HG02798 (cell line): ENCODE results near the gene CDK6.
"Not testable (repeated sequence)": the region's sequence is repeated elsewhere in the genome, so short reads cannot be mapped to it uniquely, and the experiment has no call there.

Source experiments
- ATAC-seq: cut with Tn5 transposase; IDR thresholded peaks from one replicate; pipeline ENCODE4 v1.9.1; 2021; ENCODE audit warnings: mild to moderate bottlenecking; ENCODE audit not compliant: unreplicated experiment, poor library complexity

CDK6 gene

DNA sequence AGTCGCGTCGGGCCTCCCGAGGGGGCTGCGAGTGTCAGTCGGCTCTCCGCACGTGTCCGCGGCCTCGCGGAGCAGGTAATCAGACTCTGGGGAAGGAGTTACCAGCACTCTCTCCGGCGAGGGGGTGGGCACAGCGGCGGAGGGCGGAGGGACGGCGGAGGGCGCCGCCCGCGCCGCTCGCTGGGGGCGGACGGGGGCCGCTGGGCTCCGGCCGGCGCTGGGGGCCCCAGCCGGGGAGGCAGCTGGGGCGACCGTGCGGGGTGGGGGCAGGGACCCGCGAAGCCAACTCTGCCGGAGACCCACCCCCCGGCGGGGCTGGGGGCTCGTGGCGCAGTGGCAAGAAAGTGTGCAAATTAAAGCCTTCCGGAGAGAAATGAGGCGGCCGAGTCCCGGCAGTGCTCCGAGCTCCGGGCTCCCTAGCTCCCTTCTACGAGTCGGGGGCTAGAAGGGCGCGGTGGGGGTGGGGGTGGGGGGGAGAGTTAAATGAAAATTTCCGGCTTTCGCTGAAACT lies at the start of gene CDK6:
CDK6 (minus strand) TSS at position 85 of the 511 bp plus-strand sequence. CDS start 3,250 bp downstream, outside the sequence.
- peak; percentile 49 for ATAC-seq

DNA sequence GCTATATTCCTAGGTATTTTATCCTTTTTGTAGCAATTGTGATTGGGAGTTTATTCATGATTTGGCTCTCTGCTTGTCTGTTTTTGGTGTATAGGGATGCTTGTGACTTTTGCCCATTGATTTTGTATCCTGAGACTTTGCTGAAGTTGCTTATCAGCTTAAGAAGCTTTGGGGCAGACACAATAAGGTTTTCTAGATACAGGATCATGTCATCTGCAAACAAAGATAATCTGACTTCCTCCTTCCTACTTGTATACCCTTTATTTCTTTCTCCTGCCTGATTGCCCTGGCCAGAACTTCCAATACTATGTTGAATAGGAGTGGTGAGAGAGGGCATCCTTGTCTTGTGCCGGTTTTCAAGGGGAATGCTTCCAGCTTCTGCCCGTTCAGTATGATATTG lies 49.7 kb upstream of the CDK6 start:
- not testable (repeated sequence) for ATAC-seq

DNA sequence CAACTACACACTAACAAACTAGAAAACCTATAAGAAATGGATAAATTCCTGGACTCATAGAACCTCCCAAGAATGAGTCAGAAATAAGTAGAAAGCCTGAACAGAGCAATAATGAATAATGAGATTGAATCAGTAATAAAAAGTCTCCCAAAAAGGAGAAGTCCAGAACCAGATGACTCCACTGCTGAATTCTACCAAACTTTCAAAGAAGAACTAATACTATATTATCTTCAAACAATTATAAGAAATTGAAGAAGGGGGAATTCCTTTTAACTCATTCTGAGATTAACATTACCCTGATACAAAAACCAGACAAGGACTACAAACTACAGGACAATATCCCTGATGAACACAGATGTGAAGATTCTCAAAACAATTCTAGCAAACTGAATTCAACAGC lies 47.8 kb upstream of the CDK6 start:
- no peak for ATAC-seq

DNA sequence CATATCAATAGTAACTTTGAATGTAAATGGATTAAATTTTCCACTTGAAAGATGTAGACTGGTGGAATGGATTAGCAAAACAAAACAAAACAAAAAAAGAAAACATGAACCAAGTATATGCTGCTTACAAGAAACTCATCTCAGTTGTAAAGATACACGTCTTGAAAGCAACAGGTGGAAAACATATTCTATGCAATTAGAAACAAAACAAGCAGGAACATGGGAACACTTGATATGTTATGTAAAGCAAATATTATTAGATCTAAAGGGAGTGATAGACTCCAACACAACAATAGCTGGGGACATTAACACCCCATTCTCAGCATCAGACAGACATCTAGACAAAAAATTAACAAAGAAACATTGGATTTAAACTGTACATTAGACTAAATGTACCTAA lies 46.4 kb upstream of the CDK6 start:
- ATAC-seq: no peak

DNA sequence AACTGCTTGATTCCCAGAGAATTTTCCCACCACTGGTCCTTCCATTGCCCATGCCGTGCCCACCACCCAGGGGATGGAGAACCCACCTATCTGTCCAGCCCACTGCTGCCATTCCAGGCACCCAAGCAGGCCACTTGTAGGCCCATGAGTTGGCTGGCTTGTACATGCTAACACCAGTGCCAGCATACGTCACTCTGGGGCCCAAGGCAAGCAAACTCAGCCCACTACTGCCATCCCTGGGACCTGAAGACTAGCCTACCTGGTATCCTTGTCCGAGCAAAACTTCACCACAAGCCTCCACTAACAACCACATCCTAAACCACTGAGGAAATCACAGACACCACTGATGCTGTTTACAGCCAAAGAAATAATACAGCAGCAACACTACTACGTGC lies 44.7 kb upstream of the CDK6 start:
- no peak for ATAC-seq

DNA sequence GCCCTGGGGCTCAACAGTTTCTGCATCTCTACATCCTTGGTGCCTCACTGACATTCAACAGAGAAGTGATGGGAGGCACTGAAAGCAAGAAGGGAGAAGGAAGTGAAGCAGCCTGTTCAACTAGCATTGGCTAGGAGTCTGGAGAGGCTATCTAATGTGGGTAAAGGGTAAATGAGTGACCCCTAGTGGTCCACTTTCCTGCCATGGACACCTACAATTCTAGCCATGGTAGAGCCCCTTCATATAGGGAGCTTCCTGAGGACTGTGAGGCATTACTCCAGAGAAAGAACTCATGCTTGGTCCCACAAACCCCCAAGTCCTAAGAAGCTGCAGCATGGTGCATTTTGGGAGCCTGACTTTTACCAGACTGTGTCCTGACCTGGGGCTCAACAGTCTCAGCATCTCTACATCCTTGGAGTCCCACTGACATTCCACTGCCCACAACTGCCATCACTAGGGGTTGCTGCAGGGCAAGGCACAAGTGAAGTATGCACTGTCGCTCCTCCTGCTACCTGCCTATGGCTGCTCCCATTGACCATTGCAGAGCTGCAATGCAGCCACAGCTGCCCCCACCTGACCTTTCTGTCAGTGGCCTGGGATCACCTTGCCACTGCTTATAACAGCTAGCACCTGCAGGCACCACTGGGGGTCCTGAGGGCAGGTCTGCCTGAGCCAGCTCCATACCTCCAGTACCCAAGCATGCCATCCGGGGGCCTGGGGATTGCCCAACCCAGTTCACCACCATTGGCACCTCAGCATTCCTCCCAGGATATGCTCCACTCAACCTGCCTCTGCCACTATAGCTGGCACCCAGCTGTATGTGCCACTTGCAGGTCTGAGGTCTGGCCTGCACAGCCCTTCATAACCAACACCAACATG lies 44.1 kb upstream of the CDK6 start:
- peak; percentile 68 for ATAC-seq

DNA sequence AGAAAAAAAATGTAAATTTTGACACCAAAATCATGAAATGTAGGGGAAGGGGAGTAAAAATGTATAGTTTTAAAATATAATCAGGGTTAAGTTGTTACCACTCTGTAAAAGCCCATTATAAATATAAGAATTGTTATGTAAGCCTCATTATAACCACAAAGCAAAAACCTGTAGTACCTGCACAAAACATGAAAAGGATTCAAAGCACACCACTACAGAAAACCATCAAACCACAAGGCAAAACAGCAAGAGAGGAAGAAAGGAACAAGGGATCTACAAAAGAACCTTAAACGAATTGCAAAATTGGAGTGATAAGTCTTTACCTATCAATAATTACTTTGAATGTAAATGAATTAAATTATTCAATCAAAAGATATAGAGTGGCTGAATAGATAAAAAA lies 41.0 kb upstream of the CDK6 start:
- no peak for ATAC-seq

DNA sequence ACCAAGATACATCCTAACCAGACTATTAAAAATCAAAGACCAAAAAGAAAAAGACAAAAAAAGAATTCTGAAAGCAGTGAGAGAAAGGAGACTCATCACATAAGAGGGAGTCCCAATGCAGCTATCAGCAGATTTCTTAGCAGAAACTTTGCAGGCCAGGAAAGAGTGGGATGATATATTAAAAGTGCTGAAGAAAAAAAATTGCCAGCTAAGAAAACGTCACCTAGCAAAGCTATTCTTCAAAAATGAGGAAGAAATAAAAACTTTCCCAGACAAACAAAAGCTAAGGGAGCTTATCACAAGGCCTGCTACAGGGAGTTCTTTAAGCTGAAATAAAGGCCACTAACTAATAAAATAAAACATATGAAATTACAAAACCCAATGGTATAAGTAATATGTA lies 40.5 kb upstream of the CDK6 start:
- no peak for ATAC-seq

DNA sequence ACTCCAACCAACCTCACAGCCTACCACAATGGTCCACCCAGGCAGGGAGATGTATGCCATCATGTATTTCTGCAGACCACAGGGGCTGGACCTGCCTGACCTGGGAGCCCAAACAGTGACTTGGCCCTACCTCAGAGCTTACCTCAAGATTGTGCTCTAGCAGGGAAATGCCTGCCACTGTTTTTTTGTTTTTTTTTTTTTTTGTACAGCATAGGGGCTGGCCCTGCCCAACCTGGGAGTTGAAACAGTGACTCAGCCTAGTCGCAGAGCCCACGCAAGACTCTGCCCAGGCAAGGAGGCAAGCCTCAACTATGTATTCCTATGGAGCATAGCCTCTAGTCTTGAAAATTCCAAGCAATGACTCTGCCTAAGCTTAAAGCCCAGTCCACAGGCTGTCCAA lies 39.3 kb upstream of the CDK6 start:
- ATAC-seq: peak; percentile 66

DNA sequence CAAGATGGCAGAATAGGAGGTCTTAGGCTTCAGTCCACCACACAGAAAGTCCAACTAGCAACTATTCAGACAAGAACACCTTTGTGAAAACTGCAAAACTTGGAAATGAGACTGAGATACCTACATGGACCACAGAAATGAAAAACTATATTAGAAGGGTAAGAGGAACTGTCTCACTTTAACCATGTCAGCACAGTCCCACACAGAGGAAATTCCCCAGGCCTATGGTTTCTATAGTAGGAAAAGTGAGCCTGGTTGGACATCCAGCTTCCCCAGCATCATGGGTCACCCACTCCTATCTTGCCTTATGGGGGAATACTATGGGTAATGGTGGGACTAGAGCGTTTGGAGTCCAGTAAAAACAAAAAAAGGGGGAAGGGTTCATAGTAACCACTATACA lies 38.8 kb upstream of the CDK6 start:
- ATAC-seq: peak; percentile 33

DNA sequence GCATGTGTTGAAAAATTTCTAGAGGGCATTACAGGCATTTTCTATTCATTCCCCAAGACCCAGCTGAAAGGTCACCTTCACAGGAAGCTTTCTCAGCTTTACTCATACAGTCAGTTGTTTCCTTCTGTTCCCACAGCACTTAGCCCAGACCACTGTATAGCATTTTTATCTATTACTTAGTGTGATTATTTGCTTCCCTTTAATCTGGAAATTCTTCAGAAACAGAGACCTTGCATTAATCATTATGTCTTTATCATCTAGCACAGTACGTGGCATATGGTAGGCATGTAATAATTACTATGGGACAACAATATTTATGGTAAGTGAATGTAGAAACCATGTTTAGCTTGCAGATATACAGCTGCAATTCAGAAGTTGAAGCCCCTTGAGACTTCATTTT lies 38.2 kb upstream of the CDK6 start:
- no peak for ATAC-seq

DNA sequence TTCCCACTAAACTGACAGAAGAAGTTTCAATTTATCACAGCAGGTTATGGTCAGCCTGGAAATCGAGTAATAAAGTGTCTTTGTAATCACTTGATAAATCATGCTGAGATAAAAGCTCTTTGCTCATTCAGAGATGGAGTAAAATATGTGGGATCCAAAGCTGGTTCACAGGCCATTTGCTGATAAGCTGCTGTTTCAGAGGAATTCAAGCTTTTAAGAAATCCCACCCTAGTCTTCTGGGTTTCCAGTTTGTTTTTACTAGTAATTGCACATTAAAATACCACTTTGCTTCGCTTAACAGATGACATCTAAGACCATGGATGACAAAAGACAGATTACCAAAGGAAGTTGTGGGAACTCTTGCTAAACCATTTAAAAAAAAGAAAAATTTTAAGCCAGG lies 37.4 kb upstream of the CDK6 start:
- ATAC-seq: no peak

DNA sequence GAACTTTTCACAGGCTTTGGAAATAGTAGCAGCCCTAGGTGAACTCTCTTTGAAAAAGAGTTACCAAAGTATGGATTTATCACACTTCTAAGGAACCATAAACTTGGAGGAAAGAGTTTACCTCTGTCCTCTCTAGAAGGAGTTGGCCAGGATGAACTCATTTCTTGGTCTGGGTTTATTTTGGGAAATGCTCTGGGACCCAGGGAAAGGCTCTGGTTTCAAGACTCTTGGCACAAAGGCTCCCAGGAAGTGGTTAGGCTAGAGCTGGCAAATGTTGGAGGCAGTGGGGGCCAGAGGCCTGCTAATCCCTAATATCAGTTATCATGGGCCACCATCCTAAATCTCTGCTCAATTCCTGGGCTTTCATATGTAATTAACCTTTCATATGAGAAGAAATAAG lies 36.3 kb upstream of the CDK6 start:
- no peak for ATAC-seq

DNA sequence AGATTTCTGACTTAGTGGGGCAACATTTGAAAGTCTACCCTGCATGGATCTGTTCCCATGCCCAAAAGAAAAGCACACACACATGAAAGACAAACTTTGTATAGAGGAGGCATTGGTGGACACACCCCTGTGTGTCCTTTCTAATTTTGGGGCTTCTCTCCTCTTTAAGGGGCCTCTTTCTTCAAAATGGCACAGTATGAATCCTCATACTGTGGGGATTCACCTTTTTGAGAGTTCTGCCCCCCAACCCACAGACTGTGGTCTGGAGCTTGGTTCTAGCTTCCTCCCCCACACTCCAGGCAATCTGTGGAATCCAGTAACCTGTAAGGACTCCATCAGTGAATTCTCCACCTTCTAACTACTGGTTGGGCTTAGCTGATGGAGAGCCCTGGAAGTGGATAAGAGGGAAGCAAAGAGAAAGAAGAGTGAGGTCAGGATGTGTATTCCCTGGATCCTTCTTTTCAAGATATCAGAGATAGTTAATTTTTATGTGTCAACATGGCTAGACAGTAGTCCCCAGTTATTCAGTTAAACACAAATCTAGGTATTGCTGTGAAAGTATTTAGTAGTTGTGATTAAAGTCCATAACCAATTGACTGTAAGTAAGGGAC lies 32.4 kb upstream of the CDK6 start:
- no peak for ATAC-seq

DNA sequence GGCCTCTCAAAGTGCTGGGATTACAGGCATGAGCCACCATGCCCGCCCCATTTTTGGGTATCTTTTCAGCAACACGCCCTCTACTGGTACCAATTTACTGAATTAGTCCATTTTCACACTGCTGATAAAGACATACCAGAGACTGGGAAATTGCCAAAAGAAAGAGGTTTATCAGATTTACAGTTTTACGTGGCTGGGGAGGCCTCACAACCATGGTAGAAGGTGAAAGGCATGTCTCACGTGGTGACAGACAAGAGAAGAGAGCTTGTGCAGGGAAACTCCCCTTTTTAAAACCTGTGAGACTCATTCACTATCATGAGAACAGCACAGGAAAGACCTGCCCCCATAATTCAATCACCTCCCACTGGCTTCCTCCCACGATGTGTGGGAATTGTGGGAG lies 27.8 kb upstream of the CDK6 start:
- ATAC-seq: not testable (repeated sequence)

DNA sequence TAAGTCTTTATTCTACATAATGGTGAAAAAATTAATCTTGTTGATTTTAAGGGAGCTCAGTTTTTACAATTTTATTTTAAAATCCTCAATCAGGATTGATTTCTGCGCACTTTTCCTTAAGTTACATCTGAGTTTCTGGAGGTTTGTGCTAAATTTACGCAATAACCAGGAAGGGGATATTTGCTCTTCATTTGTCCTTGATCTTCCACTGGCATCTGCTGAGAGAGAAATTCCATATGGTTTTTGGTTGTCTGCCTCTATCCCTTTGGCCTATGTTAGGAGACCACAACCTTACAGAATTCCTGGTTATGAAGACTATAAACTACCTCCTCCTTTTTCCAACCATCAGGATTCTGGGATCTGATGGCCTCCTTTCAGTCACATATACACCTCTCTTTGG lies 20.1 kb upstream of the CDK6 start:
- ATAC-seq: no peak

DNA sequence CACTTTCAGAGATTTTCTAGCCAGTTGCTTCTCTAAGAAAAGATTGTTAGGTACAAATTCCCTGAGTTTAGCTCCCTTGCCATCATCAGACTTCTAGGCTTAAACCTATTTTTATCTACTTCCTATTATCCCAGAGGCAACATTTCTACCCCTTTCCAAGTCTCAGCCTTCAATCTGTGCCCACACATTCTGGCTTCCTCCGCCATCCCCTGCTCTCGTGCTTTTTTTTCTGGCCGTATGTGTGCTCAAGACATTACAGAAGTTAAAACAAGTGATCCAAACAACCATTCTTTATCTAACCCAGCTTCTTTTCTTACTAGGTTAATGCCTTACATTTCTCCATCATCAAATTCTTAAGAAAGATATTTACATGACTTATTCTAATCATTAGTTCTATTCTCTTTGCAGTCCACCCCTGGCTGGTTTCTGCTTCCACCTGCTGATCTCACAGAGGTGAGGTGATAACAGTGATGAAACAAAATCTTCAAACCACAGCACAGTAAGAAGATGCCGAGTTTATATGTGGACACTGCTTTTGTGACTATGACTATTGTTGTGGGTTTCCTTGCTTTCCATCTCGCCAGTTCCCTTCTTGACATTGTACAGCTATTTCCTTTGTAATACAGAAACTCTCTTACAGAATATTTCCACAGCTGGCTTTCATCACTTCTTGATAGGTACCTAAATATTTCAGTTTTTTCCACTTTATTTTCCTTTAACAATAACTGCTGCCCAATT lies 18.3 kb upstream of the CDK6 start:
- ATAC-seq: no peak

DNA sequence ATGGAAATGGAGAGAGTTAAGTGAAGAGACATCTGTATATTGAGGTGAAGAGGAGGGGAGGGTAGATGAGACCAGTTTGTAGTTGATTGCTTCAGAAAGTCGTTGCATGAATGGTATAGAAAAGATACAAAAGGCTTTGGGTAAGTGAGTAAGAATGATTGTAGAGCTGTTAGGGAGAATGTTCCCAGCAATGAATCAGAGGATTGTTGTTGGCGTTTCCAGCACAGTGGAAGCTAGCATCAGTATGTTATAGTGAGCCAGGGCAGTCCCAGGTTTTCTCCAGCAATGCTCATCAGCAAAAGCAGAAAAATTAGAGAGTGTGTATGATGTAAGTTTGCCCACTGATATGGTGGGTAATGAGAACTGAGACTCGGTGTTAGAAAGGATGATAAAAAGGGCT lies 15.4 kb upstream of the CDK6 start:
- ATAC-seq: no peak

DNA sequence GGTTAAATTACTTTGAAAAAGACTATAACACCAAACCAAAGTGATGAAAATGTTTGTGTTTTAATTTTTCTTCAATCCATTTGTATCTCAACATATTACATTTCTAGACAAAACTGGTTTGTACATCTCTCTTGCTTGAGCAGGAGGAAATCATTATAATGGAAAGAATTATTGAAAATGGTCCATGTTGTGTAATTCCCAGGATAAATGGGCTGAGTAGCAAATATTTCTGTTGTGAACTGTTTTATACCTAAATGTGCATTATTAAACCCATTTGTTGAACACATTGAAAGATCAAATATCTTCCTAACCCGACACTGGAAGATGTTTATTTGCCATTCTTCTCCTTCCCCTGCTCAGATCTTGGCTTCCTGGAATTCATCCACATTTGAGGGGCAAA lies 14.1 kb upstream of the CDK6 start:
- ATAC-seq: no peak

DNA sequence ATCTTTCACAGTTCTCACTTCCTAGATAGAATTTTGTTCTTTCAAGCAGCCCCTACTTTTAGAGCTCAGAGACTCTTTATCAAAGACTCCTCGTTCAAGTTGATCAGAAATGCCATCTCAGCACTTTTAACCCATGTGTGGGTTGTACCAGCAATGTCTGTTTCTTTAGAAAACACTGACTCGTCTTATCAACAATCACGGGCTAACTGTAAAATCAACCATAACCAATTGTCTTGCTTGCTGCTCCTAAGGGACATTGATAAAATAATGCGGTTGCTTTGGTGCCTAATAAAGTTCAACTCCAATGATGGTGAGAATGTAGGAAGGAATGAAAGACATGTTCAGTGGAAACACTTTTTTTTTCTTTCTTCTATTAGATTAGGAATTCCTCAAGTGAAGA lies 12.9 kb upstream of the CDK6 start:
- ATAC-seq: no peak

DNA sequence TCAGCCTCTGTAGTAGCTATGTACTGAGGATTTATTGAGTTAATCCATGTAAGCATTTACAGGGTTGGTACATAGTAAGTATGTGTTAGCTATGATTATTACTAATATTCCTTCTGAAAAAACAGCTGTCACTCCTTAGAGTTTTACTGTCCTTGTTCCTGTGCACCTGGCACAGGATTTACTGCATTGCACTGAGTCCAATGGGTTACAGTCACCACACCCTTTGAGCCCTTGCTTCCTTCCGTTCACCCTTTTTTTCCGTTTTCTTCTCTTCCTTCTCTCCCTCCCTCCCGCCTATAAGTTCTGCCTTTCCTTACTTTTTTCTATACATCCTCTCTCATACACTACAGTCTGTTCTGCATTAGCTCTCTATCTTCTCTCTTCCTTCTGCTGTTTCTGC lies 12.5 kb upstream of the CDK6 start:
- no peak for ATAC-seq
